Liver (tissue), 9 donors: Measurements from ENCODE around the gene PRPF31. TPM values are rescaled to one million over a fixed set of nuclear protein-coding genes. Genes with fewer than 3 reads are reported as not detected.

Source experiments
- DNase-seq: peaks from one replicate; pipeline ENCODE4 v3.0.0-alpha.2; 2017; ENCODE audit warnings: low spot score
- H3K27ac ChIP-seq, 2 donors: one replicate each; pipeline ENCODE4 v1.7.0; 2013; ENCODE audit warnings: inconsistent platforms in 2 of 2, low read length in 2 of 2, control low read depth in 1 of 2, low read depth in 1 of 2, mild to moderate bottlenecking in 1 of 2
- H3K27me3 ChIP-seq, 4 donors: one replicate each; pipeline versions ENCODE4 v1.6.1 to v1.7.0; 2013; ENCODE audit warnings: low read length in 3 of 4, inconsistent platforms in 1 of 4, mild to moderate bottlenecking in 1 of 4, moderate library complexity in 1 of 4; ENCODE audit not compliant: control insufficient read depth in 4 of 4, insufficient read depth in 4 of 4
- H3K36me3 ChIP-seq, 4 donors: one replicate each; pipeline versions ENCODE4 v1.6.1 to v1.7.0; 2013; ENCODE audit warnings: low read length in 3 of 4, mild to moderate bottlenecking in 3 of 4, low read depth in 1 of 4, moderate library complexity in 1 of 4; ENCODE audit not compliant: control insufficient read depth in 4 of 4, insufficient read depth in 3 of 4
- H3K4me1 ChIP-seq, 4 donors: one replicate each; pipeline versions ENCODE4 v1.6.1 to v1.7.0; 2013; ENCODE audit warnings: low read length in 3 of 4, mild to moderate bottlenecking in 3 of 4, moderate library complexity in 1 of 4; ENCODE audit not compliant: control insufficient read depth in 4 of 4, insufficient read depth in 4 of 4
- H3K4me3 ChIP-seq, 3 donors: one replicate each; pipeline versions ENCODE4 v1.6.1 to v1.7.0; 2013; ENCODE audit warnings: low read length in 3 of 3, control low read depth in 1 of 3, low read depth in 1 of 3, mild to moderate bottlenecking in 1 of 3
- H3K9ac ChIP-seq, 2 donors: one replicate each; pipeline ENCODE4 v1.7.0; 2013; ENCODE audit warnings: low read length in 2 of 2, mild to moderate bottlenecking in 2 of 2, moderate library complexity in 2 of 2, control low read depth in 1 of 2, low read depth in 1 of 2
- H3K9me3 ChIP-seq, 4 donors: one replicate each; pipeline versions ENCODE4 v1.6.1 to v1.7.0; 2013; ENCODE audit warnings: low read length in 3 of 4; ENCODE audit not compliant: control insufficient read depth in 4 of 4
- ATF3 ChIP-seq: IDR thresholded peaks from 2 replicates; pipeline ENCODE4 v1.6.1; 2016; ENCODE audit warnings: antibody characterized with exemption
- EGR1 ChIP-seq, 2 donors: IDR thresholded peaks; 2 replicates each; pipeline ENCODE4 v1.6.1; 2016 to 2018; ENCODE audit warnings: antibody characterized with exemption in 2 of 2, low read depth in 2 of 2
- FOXA1 ChIP-seq: IDR thresholded peaks from 2 replicates; pipeline ENCODE4 v1.6.1; 2016; ENCODE audit warnings: antibody characterized with exemption
- FOXA2 ChIP-seq: IDR thresholded peaks from 2 replicates; pipeline ENCODE4 v1.6.1; 2016; ENCODE audit warnings: antibody characterized with exemption
- GABPA ChIP-seq, 2 donors: IDR thresholded peaks in 1 of 2; conservative IDR thresholded peaks in 1 of 2; 2 replicates each; pipeline ENCODE4 v1.6.1; 2016; ENCODE audit warnings: antibody characterized with exemption in 2 of 2, mild to moderate bottlenecking in 1 of 2, moderate library complexity in 1 of 2
- HNF4A ChIP-seq, 2 donors: conservative IDR thresholded peaks; 2 replicates each; pipeline ENCODE4 v1.6.1; 2016; ENCODE audit warnings: antibody characterized with exemption in 2 of 2, mild to moderate bottlenecking in 2 of 2
- HNF4G ChIP-seq: IDR thresholded peaks from 2 replicates; pipeline ENCODE4 v1.6.1; 2016; ENCODE audit warnings: antibody characterized with exemption
- JUND ChIP-seq, 2 donors: IDR thresholded peaks; 2 replicates each; pipeline ENCODE4 v1.6.1; 2016; ENCODE audit warnings: antibody characterized with exemption in 2 of 2
- NR2F2 ChIP-seq: IDR thresholded peaks from 2 replicates; pipeline ENCODE4 v1.6.1; 2016; ENCODE audit warnings: antibody characterized with exemption
- RAD21 ChIP-seq, 2 donors: IDR thresholded peaks; 2 replicates each; pipeline ENCODE4 v1.6.1; 2016; ENCODE audit warnings: antibody characterized with exemption in 2 of 2, mild to moderate bottlenecking in 2 of 2
- RXRA ChIP-seq, 2 donors: IDR thresholded peaks; 2 replicates each; pipeline ENCODE4 v1.6.1; 2017 to 2018; ENCODE audit warnings: antibody characterized with exemption in 2 of 2, mild to moderate bottlenecking in 1 of 2
- SP1 ChIP-seq: IDR thresholded peaks from 2 replicates; pipeline ENCODE4 v1.6.1; 2018; ENCODE audit warnings: antibody characterized with exemption, mild to moderate bottlenecking
- TAF1 ChIP-seq: conservative IDR thresholded peaks from 2 replicates; pipeline ENCODE4 v1.6.1; 2016; ENCODE audit warnings: antibody characterized with exemption, mild to moderate bottlenecking
- YY1 ChIP-seq: IDR thresholded peaks from 2 replicates; pipeline ENCODE4 v1.6.1; 2016; ENCODE audit warnings: antibody characterized with exemption, mild to moderate bottlenecking
- WGBS: extraction: QIAGEN DNeasy Blood & Tissue Kit; methylation state at CpG from one replicate; pipeline ENCODE4 v1.1.7; 2013; 5-methylcytosine and 5-hydroxymethylcytosine counted together
- polyA plus RNA-seq, 2 donors: library from polyadenylated mRNA; stranded (reverse) in 1 of 2; unstranded in 1 of 2; fragments of 200-250 nt in 1 of 2; fragments of >200 nt in 1 of 2; fragmentation: Nextera tagmentation in 1 of 2; extraction: Ambion mirVana in 1 of 2; gene quantifications; one replicate each; pipeline versions ENCODE4 v1.2.1 to v1.2.3, GENCODE V29; 2013 to 2015
- total RNA-seq, 2 donors: library from RNA; depleted of rRNA; stranded (reverse); fragments of >200 nt; gene quantifications; one replicate each; pipeline ENCODE4 v1.2.3, GENCODE V29; 2014
- TF ChIP-seq, protein P1 (sequence below): IDR thresholded peaks from 2 replicates; pipeline ENCODE4 v1.6.1; 2016; ENCODE audit warnings: antibody characterized with exemption
- TF ChIP-seq, protein P2 (sequence below): fragments of 150-350 bp; IDR thresholded peaks from 2 replicates; pipeline ENCODE4 v1.5.1; 2017; ENCODE audit warnings: improper control_type of control experiment, low read depth, low read length; ENCODE audit not compliant: missing input control
- TF ChIP-seq, protein P3 (sequence below): IDR thresholded peaks from 2 replicates; pipeline ENCODE4 v1.6.1; 2016; ENCODE audit warnings: antibody characterized with exemption
- TF ChIP-seq, protein P4 (sequence below): IDR thresholded peaks from 2 replicates; pipeline ENCODE4 v1.6.1; 2016; ENCODE audit warnings: antibody characterized with exemption, mild to moderate bottlenecking
- donor health status: healthy.
- donor health status: healthy.
- donor health status: healthy.
- donor health status: healthy.
- donor health status: healthy.

Gene PRPF31
- total and polyA plus RNA-seq, 4 donors: 23.8 to 33.0 (median 28.7) TPM

- no peaks in the 10 kb centered on the region for H3K4me1 ChIP-seq
- no peaks in the 10 kb centered on the region for H3K27me3 ChIP-seq
- H3K27ac ChIP-seq: no peak overlapping the region
- no peak for DNase-seq
- TF ChIP-seq, protein P1, sequence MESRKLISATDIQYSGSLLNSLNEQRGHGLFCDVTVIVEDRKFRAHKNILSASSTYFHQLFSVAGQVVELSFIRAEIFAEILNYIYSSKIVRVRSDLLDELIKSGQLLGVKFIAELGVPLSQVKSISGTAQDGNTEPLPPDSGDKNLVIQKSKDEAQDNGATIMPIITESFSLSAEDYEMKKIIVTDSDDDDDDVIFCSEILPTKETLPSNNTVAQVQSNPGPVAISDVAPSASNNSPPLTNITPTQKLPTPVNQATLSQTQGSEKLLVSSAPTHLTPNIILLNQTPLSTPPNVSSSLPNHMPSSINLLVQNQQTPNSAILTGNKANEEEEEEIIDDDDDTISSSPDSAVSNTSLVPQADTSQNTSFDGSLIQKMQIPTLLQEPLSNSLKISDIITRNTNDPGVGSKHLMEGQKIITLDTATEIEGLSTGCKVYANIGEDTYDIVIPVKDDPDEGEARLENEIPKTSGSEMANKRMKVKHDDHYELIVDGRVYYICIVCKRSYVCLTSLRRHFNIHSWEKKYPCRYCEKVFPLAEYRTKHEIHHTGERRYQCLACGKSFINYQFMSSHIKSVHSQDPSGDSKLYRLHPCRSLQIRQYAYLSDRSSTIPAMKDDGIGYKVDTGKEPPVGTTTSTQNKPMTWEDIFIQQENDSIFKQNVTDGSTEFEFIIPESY: no peak
- TF ChIP-seq FOXA1: no peak
- TF ChIP-seq JUND (IDR thresholded peaks at IDR 0.05): no peak
- TF ChIP-seq RXRA (IDR thresholded peaks at IDR 0.05): no peak
- TF ChIP-seq HNF4G: no peak
- TF ChIP-seq SP1: no peak
- TF ChIP-seq, protein P2, sequence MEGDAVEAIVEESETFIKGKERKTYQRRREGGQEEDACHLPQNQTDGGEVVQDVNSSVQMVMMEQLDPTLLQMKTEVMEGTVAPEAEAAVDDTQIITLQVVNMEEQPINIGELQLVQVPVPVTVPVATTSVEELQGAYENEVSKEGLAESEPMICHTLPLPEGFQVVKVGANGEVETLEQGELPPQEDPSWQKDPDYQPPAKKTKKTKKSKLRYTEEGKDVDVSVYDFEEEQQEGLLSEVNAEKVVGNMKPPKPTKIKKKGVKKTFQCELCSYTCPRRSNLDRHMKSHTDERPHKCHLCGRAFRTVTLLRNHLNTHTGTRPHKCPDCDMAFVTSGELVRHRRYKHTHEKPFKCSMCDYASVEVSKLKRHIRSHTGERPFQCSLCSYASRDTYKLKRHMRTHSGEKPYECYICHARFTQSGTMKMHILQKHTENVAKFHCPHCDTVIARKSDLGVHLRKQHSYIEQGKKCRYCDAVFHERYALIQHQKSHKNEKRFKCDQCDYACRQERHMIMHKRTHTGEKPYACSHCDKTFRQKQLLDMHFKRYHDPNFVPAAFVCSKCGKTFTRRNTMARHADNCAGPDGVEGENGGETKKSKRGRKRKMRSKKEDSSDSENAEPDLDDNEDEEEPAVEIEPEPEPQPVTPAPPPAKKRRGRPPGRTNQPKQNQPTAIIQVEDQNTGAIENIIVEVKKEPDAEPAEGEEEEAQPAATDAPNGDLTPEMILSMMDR: no peak
- no peak for TF ChIP-seq GABPA (IDR thresholded peaks at IDR 0.05 in 1 of 2, conservative IDR thresholded peaks at IDR 0.05 in 1 of 2)
- TF ChIP-seq TAF1: no peak
- TF ChIP-seq, protein P3, sequence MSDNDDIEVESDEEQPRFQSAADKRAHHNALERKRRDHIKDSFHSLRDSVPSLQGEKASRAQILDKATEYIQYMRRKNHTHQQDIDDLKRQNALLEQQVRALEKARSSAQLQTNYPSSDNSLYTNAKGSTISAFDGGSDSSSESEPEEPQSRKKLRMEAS: no peak
- TF ChIP-seq FOXA2: no peak
- no peak for TF ChIP-seq HNF4A (conservative IDR thresholded peaks at IDR 0.05)
- no peak for TF ChIP-seq ATF3
- TF ChIP-seq NR2F2: no peak
- no peak for TF ChIP-seq RAD21 (IDR thresholded peaks at IDR 0.05)
- TF ChIP-seq YY1: no peak
- no peak for TF ChIP-seq EGR1 (IDR thresholded peaks at IDR 0.05; ENCODE audit: low read depth in 2 of 2)
- TF ChIP-seq, protein P4, sequence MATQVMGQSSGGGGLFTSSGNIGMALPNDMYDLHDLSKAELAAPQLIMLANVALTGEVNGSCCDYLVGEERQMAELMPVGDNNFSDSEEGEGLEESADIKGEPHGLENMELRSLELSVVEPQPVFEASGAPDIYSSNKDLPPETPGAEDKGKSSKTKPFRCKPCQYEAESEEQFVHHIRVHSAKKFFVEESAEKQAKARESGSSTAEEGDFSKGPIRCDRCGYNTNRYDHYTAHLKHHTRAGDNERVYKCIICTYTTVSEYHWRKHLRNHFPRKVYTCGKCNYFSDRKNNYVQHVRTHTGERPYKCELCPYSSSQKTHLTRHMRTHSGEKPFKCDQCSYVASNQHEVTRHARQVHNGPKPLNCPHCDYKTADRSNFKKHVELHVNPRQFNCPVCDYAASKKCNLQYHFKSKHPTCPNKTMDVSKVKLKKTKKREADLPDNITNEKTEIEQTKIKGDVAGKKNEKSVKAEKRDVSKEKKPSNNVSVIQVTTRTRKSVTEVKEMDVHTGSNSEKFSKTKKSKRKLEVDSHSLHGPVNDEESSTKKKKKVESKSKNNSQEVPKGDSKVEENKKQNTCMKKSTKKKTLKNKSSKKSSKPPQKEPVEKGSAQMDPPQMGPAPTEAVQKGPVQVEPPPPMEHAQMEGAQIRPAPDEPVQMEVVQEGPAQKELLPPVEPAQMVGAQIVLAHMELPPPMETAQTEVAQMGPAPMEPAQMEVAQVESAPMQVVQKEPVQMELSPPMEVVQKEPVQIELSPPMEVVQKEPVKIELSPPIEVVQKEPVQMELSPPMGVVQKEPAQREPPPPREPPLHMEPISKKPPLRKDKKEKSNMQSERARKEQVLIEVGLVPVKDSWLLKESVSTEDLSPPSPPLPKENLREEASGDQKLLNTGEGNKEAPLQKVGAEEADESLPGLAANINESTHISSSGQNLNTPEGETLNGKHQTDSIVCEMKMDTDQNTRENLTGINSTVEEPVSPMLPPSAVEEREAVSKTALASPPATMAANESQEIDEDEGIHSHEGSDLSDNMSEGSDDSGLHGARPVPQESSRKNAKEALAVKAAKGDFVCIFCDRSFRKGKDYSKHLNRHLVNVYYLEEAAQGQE: no peak
- H3K9me3 ChIP-seq: no peaks in the 10 kb centered on the region
- no peak overlapping the region for H3K9ac ChIP-seq
- no peak overlapping the region for H3K4me3 ChIP-seq
- peaks cover 7 to 71% (median 30%) of the 10 kb centered on the region in 4 donors for H3K36me3 ChIP-seq
- 96% methylated on average over 41 of the region's 41 CpGs for WGBS
Observed at GRCh38 chr19:54128796-54129616, 13.5 kb downstream of the PRPF31 start.
